Liver (tissue), 9 donors: Measurements from ENCODE around the gene CLK3. TPM values are rescaled to one million over a fixed set of nuclear protein-coding genes. Genes with fewer than 3 reads are reported as not detected.

Experiments used
- DNase-seq: peaks from one replicate; pipeline ENCODE4 v3.0.0-alpha.2; 2017; ENCODE audit warnings: low spot score
- H3K27ac ChIP-seq, 2 donors: one replicate each; pipeline ENCODE4 v1.7.0; 2013; ENCODE audit warnings: inconsistent platforms in 2 of 2, low read length in 2 of 2, control low read depth in 1 of 2, low read depth in 1 of 2, mild to moderate bottlenecking in 1 of 2
- H3K27me3 ChIP-seq, 4 donors: one replicate each; pipeline versions ENCODE4 v1.6.1 to v1.7.0; 2013; ENCODE audit warnings: low read length in 3 of 4, inconsistent platforms in 1 of 4, mild to moderate bottlenecking in 1 of 4, moderate library complexity in 1 of 4; ENCODE audit not compliant: control insufficient read depth in 4 of 4, insufficient read depth in 4 of 4
- H3K36me3 ChIP-seq, 4 donors: one replicate each; pipeline versions ENCODE4 v1.6.1 to v1.7.0; 2013; ENCODE audit warnings: low read length in 3 of 4, mild to moderate bottlenecking in 3 of 4, low read depth in 1 of 4, moderate library complexity in 1 of 4; ENCODE audit not compliant: control insufficient read depth in 4 of 4, insufficient read depth in 3 of 4
- H3K4me1 ChIP-seq, 4 donors: one replicate each; pipeline versions ENCODE4 v1.6.1 to v1.7.0; 2013; ENCODE audit warnings: low read length in 3 of 4, mild to moderate bottlenecking in 3 of 4, moderate library complexity in 1 of 4; ENCODE audit not compliant: control insufficient read depth in 4 of 4, insufficient read depth in 4 of 4
- H3K4me3 ChIP-seq, 3 donors: one replicate each; pipeline versions ENCODE4 v1.6.1 to v1.7.0; 2013; ENCODE audit warnings: low read length in 3 of 3, control low read depth in 1 of 3, low read depth in 1 of 3, mild to moderate bottlenecking in 1 of 3
- H3K9ac ChIP-seq, 2 donors: one replicate each; pipeline ENCODE4 v1.7.0; 2013; ENCODE audit warnings: low read length in 2 of 2, mild to moderate bottlenecking in 2 of 2, moderate library complexity in 2 of 2, control low read depth in 1 of 2, low read depth in 1 of 2
- H3K9me3 ChIP-seq, 4 donors: one replicate each; pipeline versions ENCODE4 v1.6.1 to v1.7.0; 2013; ENCODE audit warnings: low read length in 3 of 4; ENCODE audit not compliant: control insufficient read depth in 4 of 4
- FOXA1 ChIP-seq: IDR thresholded peaks from 2 replicates; pipeline ENCODE4 v1.6.1; 2016; ENCODE audit warnings: antibody characterized with exemption
- HNF4G ChIP-seq: IDR thresholded peaks from 2 replicates; pipeline ENCODE4 v1.6.1; 2016; ENCODE audit warnings: antibody characterized with exemption
- JUND ChIP-seq, 2 donors: IDR thresholded peaks; 2 replicates each; pipeline ENCODE4 v1.6.1; 2016; ENCODE audit warnings: antibody characterized with exemption in 2 of 2
- NR2F2 ChIP-seq: IDR thresholded peaks from 2 replicates; pipeline ENCODE4 v1.6.1; 2016; ENCODE audit warnings: antibody characterized with exemption
- RAD21 ChIP-seq, 2 donors: IDR thresholded peaks; 2 replicates each; pipeline ENCODE4 v1.6.1; 2016; ENCODE audit warnings: antibody characterized with exemption in 2 of 2, mild to moderate bottlenecking in 2 of 2
- REST ChIP-seq: IDR thresholded peaks from 2 replicates; pipeline ENCODE4 v1.6.1; 2016; ENCODE audit warnings: antibody characterized with exemption, mild to moderate bottlenecking
- RXRA ChIP-seq, 2 donors: IDR thresholded peaks; 2 replicates each; pipeline ENCODE4 v1.6.1; 2017 to 2018; ENCODE audit warnings: antibody characterized with exemption in 2 of 2, mild to moderate bottlenecking in 1 of 2
- SP1 ChIP-seq: IDR thresholded peaks from 2 replicates; pipeline ENCODE4 v1.6.1; 2018; ENCODE audit warnings: antibody characterized with exemption, mild to moderate bottlenecking
- TAF1 ChIP-seq: conservative IDR thresholded peaks from 2 replicates; pipeline ENCODE4 v1.6.1; 2016; ENCODE audit warnings: antibody characterized with exemption, mild to moderate bottlenecking
- YY1 ChIP-seq: IDR thresholded peaks from 2 replicates; pipeline ENCODE4 v1.6.1; 2016; ENCODE audit warnings: antibody characterized with exemption, mild to moderate bottlenecking
- WGBS: extraction: QIAGEN DNeasy Blood & Tissue Kit; methylation state at CpG from one replicate; pipeline ENCODE4 v1.1.7; 2013; 5-methylcytosine and 5-hydroxymethylcytosine counted together
- polyA plus RNA-seq, 2 donors: library from polyadenylated mRNA; stranded (reverse) in 1 of 2; unstranded in 1 of 2; fragments of 200-250 nt in 1 of 2; fragments of >200 nt in 1 of 2; fragmentation: Nextera tagmentation in 1 of 2; extraction: Ambion mirVana in 1 of 2; gene quantifications; one replicate each; pipeline versions ENCODE4 v1.2.1 to v1.2.3, GENCODE V29; 2013 to 2015
- total RNA-seq, 2 donors: library from RNA; depleted of rRNA; stranded (reverse); fragments of >200 nt; gene quantifications; one replicate each; pipeline ENCODE4 v1.2.3, GENCODE V29; 2014
- TF ChIP-seq, protein P1 (sequence below): fragments of 150-350 bp; IDR thresholded peaks from 2 replicates; pipeline ENCODE4 v1.5.1; 2017; ENCODE audit warnings: improper control_type of control experiment, low read depth, low read length; ENCODE audit not compliant: missing input control
- TF ChIP-seq, protein P2 (sequence below): IDR thresholded peaks from 2 replicates; pipeline ENCODE4 v1.6.1; 2016; ENCODE audit warnings: antibody characterized with exemption
- TF ChIP-seq, protein P3 (sequence below): IDR thresholded peaks from 2 replicates; pipeline ENCODE4 v1.6.1; 2016; ENCODE audit warnings: antibody characterized with exemption
- TF ChIP-seq, protein P4 (sequence below): IDR thresholded peaks from 2 replicates; pipeline ENCODE4 v1.6.1; 2016; ENCODE audit warnings: antibody characterized with exemption
- donor health status: healthy.
- donor health status: healthy.
- donor health status: healthy.
- donor health status: healthy.
- donor health status: healthy.

The CLK3 gene
- total and polyA plus RNA-seq, 4 donors: 20.1 to 66.8 (median 28.4) TPM

GRCh38 chr15:74611834-74612233 lies 3.8 kb upstream of the CLK3 start:
- H3K27ac ChIP-seq: no peak overlapping the region
- no peaks in the 10 kb centered on the region for H3K27me3 ChIP-seq
- H3K4me3 ChIP-seq: no peak overlapping the region
- DNase-seq: no peak
- peaks cover 0 to 11% (median 7%) of the 10 kb centered on the region in 4 donors for H3K4me1 ChIP-seq
- no peaks in the 10 kb centered on the region for H3K9me3 ChIP-seq
- TF ChIP-seq TAF1 (no peak), JUND (IDR thresholded peaks at IDR 0.05) (no peak), SP1 (no peak), NR2F2 (no peak)
- TF ChIP-seq, protein P1, sequence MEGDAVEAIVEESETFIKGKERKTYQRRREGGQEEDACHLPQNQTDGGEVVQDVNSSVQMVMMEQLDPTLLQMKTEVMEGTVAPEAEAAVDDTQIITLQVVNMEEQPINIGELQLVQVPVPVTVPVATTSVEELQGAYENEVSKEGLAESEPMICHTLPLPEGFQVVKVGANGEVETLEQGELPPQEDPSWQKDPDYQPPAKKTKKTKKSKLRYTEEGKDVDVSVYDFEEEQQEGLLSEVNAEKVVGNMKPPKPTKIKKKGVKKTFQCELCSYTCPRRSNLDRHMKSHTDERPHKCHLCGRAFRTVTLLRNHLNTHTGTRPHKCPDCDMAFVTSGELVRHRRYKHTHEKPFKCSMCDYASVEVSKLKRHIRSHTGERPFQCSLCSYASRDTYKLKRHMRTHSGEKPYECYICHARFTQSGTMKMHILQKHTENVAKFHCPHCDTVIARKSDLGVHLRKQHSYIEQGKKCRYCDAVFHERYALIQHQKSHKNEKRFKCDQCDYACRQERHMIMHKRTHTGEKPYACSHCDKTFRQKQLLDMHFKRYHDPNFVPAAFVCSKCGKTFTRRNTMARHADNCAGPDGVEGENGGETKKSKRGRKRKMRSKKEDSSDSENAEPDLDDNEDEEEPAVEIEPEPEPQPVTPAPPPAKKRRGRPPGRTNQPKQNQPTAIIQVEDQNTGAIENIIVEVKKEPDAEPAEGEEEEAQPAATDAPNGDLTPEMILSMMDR: no peak
- no peaks in the 10 kb centered on the region for H3K36me3 ChIP-seq
- H3K9ac ChIP-seq: no peak overlapping the region
- WGBS: 95% methylated on average over 6 of the region's 6 CpGs

- Histone ChIP-seq H3K27me3 (no peaks in the 10 kb centered on the region), H3K4me1 (peaks cover 4 to 20% (median 15%) of the 10 kb centered on the region in 4 donors), H3K4me3 (no peak overlapping the region), H3K27ac (no peak overlapping the region), H3K9me3 (no peaks in the 10 kb centered on the region), H3K9ac (no peak overlapping the region), H3K36me3 (no peaks in the 10 kb centered on the region)
- no peak for DNase-seq
- 93% methylated on average over 2 of the region's 2 CpGs for WGBS
- no peak for TF ChIP-seq NR2F2
- TF ChIP-seq, protein P2, sequence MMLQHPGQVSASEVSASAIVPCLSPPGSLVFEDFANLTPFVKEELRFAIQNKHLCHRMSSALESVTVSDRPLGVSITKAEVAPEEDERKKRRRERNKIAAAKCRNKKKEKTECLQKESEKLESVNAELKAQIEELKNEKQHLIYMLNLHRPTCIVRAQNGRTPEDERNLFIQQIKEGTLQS: no peak
- TF ChIP-seq, protein P3, sequence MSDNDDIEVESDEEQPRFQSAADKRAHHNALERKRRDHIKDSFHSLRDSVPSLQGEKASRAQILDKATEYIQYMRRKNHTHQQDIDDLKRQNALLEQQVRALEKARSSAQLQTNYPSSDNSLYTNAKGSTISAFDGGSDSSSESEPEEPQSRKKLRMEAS: no peak
- TF ChIP-seq, protein P4, sequence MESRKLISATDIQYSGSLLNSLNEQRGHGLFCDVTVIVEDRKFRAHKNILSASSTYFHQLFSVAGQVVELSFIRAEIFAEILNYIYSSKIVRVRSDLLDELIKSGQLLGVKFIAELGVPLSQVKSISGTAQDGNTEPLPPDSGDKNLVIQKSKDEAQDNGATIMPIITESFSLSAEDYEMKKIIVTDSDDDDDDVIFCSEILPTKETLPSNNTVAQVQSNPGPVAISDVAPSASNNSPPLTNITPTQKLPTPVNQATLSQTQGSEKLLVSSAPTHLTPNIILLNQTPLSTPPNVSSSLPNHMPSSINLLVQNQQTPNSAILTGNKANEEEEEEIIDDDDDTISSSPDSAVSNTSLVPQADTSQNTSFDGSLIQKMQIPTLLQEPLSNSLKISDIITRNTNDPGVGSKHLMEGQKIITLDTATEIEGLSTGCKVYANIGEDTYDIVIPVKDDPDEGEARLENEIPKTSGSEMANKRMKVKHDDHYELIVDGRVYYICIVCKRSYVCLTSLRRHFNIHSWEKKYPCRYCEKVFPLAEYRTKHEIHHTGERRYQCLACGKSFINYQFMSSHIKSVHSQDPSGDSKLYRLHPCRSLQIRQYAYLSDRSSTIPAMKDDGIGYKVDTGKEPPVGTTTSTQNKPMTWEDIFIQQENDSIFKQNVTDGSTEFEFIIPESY: no peak
- TF ChIP-seq RAD21 (IDR thresholded peaks at IDR 0.05): no peak
- TF ChIP-seq YY1: no peak
- no peak for TF ChIP-seq REST
- TF ChIP-seq FOXA1: no peak
- no peak for TF ChIP-seq RXRA (IDR thresholded peaks at IDR 0.05)
- TF ChIP-seq HNF4G: no peak
Measured at GRCh38 chr15:74612677-74613076, 3.0 kb upstream of the CLK3 start.
